ENCODE results near the gene FBN2.

DNA sequence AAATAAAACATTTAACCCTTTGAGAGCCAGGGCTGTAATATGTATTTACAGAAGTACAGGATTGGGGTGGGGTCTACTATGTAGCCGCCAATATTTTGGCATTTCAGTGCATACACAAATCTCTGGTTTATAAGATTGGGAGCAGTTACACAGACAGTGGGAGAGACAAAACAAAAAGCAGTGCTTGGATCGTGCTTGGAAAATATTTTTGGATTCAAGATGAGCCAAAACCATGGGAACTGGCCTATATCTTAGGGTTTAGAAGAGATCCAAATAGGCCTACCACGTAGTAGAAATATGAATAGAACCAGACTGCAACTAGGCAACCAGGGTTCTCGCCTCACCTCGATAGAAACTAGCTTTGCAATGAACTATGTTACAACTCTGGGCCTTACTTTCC, 284.9 kb downstream of the FBN2 start:
- TF ChIP-seq EZH2 (IDR thresholded peaks at IDR 0.05) = no peak
- TF ChIP-seq POLR2AphosphoS5 (IDR thresholded peaks at IDR 0.05; ENCODE audit: borderline replicate concordance, low read depth, low read length) = no peak
